NCI-H460 (cell line): ENCODE measurements around the gene TRAT1. TPM values are rescaled to one million over a fixed set of nuclear protein-coding genes. Genes with fewer than 3 reads are reported as not detected.
"Not testable (repeated sequence)": the region's sequence is repeated elsewhere in the genome, so short reads cannot be mapped to it uniquely, and the experiment has no call there.

Source experiments
- DNase-seq: peaks from one replicate; pipeline ENCODE4 v3.0.0-alpha.2; 2016; ENCODE audit warnings: low read depth; ENCODE audit errors: extremely low read depth
- polyA plus RNA-seq: library from polyadenylated mRNA; depleted of rRNA; stranded (reverse); fragments of >200 nt; gene quantifications from 2 replicates; pipeline ENCODE4 v1.2.3, GENCODE V29; 2014; cell fraction: nucleus; rRNA removed
- total RNA-seq: library from RNA; depleted of rRNA; stranded (reverse); fragments of >200 nt; shearing (Covaris generic); gene quantifications from 2 replicates; pipeline ENCODE4 v1.2.3, GENCODE V29; 2014; rRNA removed

TRAT1 gene
- not detected in 2 replicates for total RNA-seq
- polyA plus RNA-seq, result not detected in 2 replicates

GRCh38 chr3:108822123-108822897 lies at the start of gene TRAT1:
Gene TRAT1, plus strand, starts transcription at chr3:108822786. Its CDS starts 142 bp downstream, at chr3:108822928.
- no peak for DNase-seq

- DNase-seq, result no peak
These were observed 46.9 kb upstream of the TRAT1 start for GRCh38 chr3:108775649-108776048.

- no peak for DNase-seq
These were observed 43.1 kb upstream of the TRAT1 start for GRCh38 chr3:108779496-108779895.

GRCh38 chr3:108780235-108780634 lies 42.4 kb upstream of the TRAT1 start:
- no peak for DNase-seq

- DNase-seq, result no peak
These were observed 31.1 kb upstream of the TRAT1 start for GRCh38 chr3:108791473-108791872.

GRCh38 chr3:108804437-108804836 lies 18.1 kb upstream of the TRAT1 start:
- DNase-seq, result no peak

- no peak for DNase-seq
These were observed 17.6 kb upstream of the TRAT1 start for GRCh38 chr3:108804966-108805365.

- DNase-seq, result no peak
These were observed 16.3 kb upstream of the TRAT1 start for GRCh38 chr3:108806316-108806715.

GRCh38 chr3:108818404-108818803 lies 4.2 kb upstream of the TRAT1 start:
- peak; percentile 26 for DNase-seq

GRCh38 chr3:108820586-108820985 lies 2.0 kb upstream of the TRAT1 start:
- no peak for DNase-seq

GRCh38 chr3:108823227-108823626 lies 641 bp downstream of the TRAT1 start:
- DNase-seq, result no peak

- not testable (repeated sequence) for DNase-seq
These were observed 1.2 kb downstream of the TRAT1 start for GRCh38 chr3:108823803-108824202.

- DNase-seq, result no peak
These were observed 4.0 kb downstream of the TRAT1 start for GRCh38 chr3:108826309-108827187.

- no peak for DNase-seq
These were observed 7.8 kb downstream of the TRAT1 start for GRCh38 chr3:108830381-108830780.

GRCh38 chr3:108830991-108831614 lies 8.5 kb downstream of the TRAT1 start:
- DNase-seq, result no peak

GRCh38 chr3:108833611-108834010 lies 11.0 kb downstream of the TRAT1 start:
- DNase-seq, result no peak

GRCh38 chr3:108834551-108834950 lies 12.0 kb downstream of the TRAT1 start:
- no peak for DNase-seq

- DNase-seq, result peak; percentile 21
These were observed 12.5 kb downstream of the TRAT1 start for GRCh38 chr3:108835101-108835500.

- no peak for DNase-seq
These were observed 15.8 kb downstream of the TRAT1 start for GRCh38 chr3:108838436-108838835.

GRCh38 chr3:108845709-108846293 lies 23.2 kb downstream of the TRAT1 start:
- DNase-seq, result no peak

- DNase-seq, result no peak
These were observed 24.6 kb downstream of the TRAT1 start for GRCh38 chr3:108847187-108847586.
